ES-I3 (cell line): ENCODE data around the gene ANKHD1.

ENCODE experiments used
- H3K36me3 ChIP-seq: 2 replicates; pipeline ENCODE4 v1.6.1; 2013; ENCODE audit warnings: mild to moderate bottlenecking, low read length, control low read depth, moderate library complexity; ENCODE audit not compliant: insufficient read depth
- H3K4me1 ChIP-seq: 2 replicates; pipeline ENCODE4 v1.6.1; 2013; ENCODE audit warnings: mild to moderate bottlenecking, control low read depth, low read length; ENCODE audit not compliant: insufficient read depth
- H3K9ac ChIP-seq: 2 replicates; pipeline ENCODE4 v1.6.1; 2013; ENCODE audit warnings: low read depth, mild to moderate bottlenecking, low read length, moderate library complexity
- H3K9me3 ChIP-seq: 2 replicates; pipeline ENCODE4 v1.6.1; 2013; ENCODE audit warnings: mild to moderate bottlenecking, low read length, moderate library complexity; ENCODE audit not compliant: control insufficient read depth, insufficient read depth

The ANKHD1 gene

GRCh38 chr5:140391732-140392131 is 9.9 kb upstream of the ANKHD1 start:
- H3K36me3 ChIP-seq = no peaks in the 10 kb centered on the region
- no peak overlapping the region for H3K9ac ChIP-seq
- no peaks in the 10 kb centered on the region for H3K4me1 ChIP-seq
- H3K9me3 ChIP-seq = no peaks in the 10 kb centered on the region

- Histone ChIP-seq H3K36me3 (no peaks in the 10 kb centered on the region), H3K4me1 (peaks cover 5% of the 10 kb centered on the region; the same call in 1 of the 2 replicates), H3K9ac (no peak overlapping the region), H3K9me3 (no peaks in the 10 kb centered on the region)
Observed at GRCh38 chr5:140393738-140394137, 7.9 kb upstream of the ANKHD1 start.

- Histone ChIP-seq H3K9me3 (no peaks in the 10 kb centered on the region), H3K4me1 (peaks cover 6% of the 10 kb centered on the region), H3K36me3 (no peaks in the 10 kb centered on the region), H3K9ac (no peak overlapping the region)
Observed at GRCh38 chr5:140398379-140398811, 3.2 kb upstream of the ANKHD1 start.

GRCh38 chr5:140399979-140400729 is 1.5 kb upstream of the ANKHD1 start:
- H3K4me1 ChIP-seq = peaks cover 13% of the 10 kb centered on the region
- H3K36me3 ChIP-seq = no peaks in the 10 kb centered on the region
- peak overlapping the region; percentile 87 for H3K9ac ChIP-seq
- no peaks in the 10 kb centered on the region for H3K9me3 ChIP-seq

GRCh38 chr5:140400730-140401361 is 787 bp upstream of the ANKHD1 start:
- Histone ChIP-seq H3K9me3 (no peaks in the 10 kb centered on the region), H3K36me3 (no peaks in the 10 kb centered on the region), H3K9ac (peak overlapping the region; percentile 87), H3K4me1 (peaks cover 13% of the 10 kb centered on the region)

GRCh38 chr5:140402258-140403074 is 833 bp downstream of the ANKHD1 start:
- Histone ChIP-seq H3K9ac (peak overlapping the region; percentile 85), H3K36me3 (no peaks in the 10 kb centered on the region), H3K9me3 (no peaks in the 10 kb centered on the region), H3K4me1 (peaks cover 20% of the 10 kb centered on the region)

GRCh38 chr5:140403613-140404012 is 2.0 kb downstream of the ANKHD1 start:
- Histone ChIP-seq H3K36me3 (no peaks in the 10 kb centered on the region), H3K9me3 (no peaks in the 10 kb centered on the region), H3K4me1 (peaks cover 17% of the 10 kb centered on the region), H3K9ac (peak overlapping the region; percentile 85; the same call in 1 of the 2 replicates)

GRCh38 chr5:140408750-140409241 is 7.2 kb downstream of the ANKHD1 start:
- H3K9ac ChIP-seq = no peak overlapping the region
- no peaks in the 10 kb centered on the region for H3K36me3 ChIP-seq
- H3K9me3 ChIP-seq = no peaks in the 10 kb centered on the region
- H3K4me1 ChIP-seq = peaks cover 16% of the 10 kb centered on the region

GRCh38 chr5:140413230-140413629 is 11.6 kb downstream of the ANKHD1 start:
- H3K36me3 ChIP-seq = no peaks in the 10 kb centered on the region
- H3K9ac ChIP-seq = no peak overlapping the region
- H3K4me1 ChIP-seq = peaks cover 5% of the 10 kb centered on the region; the same call in 1 of the 2 replicates
- H3K9me3 ChIP-seq = no peaks in the 10 kb centered on the region

- no peaks in the 10 kb centered on the region for H3K9me3 ChIP-seq
- H3K4me1 ChIP-seq = no peaks in the 10 kb centered on the region
- H3K9ac ChIP-seq = no peak overlapping the region
- no peaks in the 10 kb centered on the region for H3K36me3 ChIP-seq
Observed at GRCh38 chr5:140417235-140417634, 15.6 kb downstream of the ANKHD1 start.

GRCh38 chr5:140418862-140419520 is 17.4 kb downstream of the ANKHD1 start:
- no peaks in the 10 kb centered on the region for H3K9me3 ChIP-seq

GRCh38 chr5:140420226-140420570 is 18.6 kb downstream of the ANKHD1 start:
- no peaks in the 10 kb centered on the region; the same call in 1 of the 2 replicates for H3K36me3 ChIP-seq
- no peaks in the 10 kb centered on the region for H3K4me1 ChIP-seq
- H3K9ac ChIP-seq = no peak overlapping the region
- H3K9me3 ChIP-seq = no peaks in the 10 kb centered on the region

More at GRCh38 chr5:140418862-140419520, 17.4 kb downstream of the ANKHD1 start:
- H3K9ac ChIP-seq = no peak overlapping the region
- H3K4me1 ChIP-seq = no peaks in the 10 kb centered on the region
- no peaks in the 10 kb centered on the region; the same call in 1 of the 2 replicates for H3K36me3 ChIP-seq

- H3K4me1 ChIP-seq = no peaks in the 10 kb centered on the region
- no peaks in the 10 kb centered on the region; the same call in 1 of the 2 replicates for H3K36me3 ChIP-seq
- no peak overlapping the region for H3K9ac ChIP-seq
- no peaks in the 10 kb centered on the region for H3K9me3 ChIP-seq
Observed at GRCh38 chr5:140420665-140421361, 19.2 kb downstream of the ANKHD1 start.
